HG03196 (cell line): ENCODE measurements around the gene KRTAP5-1.
A peak's percentile ranks its signal among the peaks of the same experiment; 100 is the strongest.
"Not testable (repeated sequence)": the region's sequence is repeated elsewhere in the genome, so short reads cannot be mapped to it uniquely, and the experiment has no call there.

Experiments
- ATAC-seq: cut with Tn5 transposase; IDR thresholded peaks from one replicate; pipeline ENCODE4 v1.9.1; 2021; ENCODE audit not compliant: unreplicated experiment

The KRTAP5-1 gene

GRCh38 chr11:1584661-1585370, at the start of gene KRTAP5-1:
Gene KRTAP5-1 (minus strand): TSS chr11:1585283. CDS start chr11:1585249, 34 bp downstream.
- not testable (repeated sequence) for ATAC-seq

GRCh38 chr11:1633864-1634263, 48.8 kb upstream of the KRTAP5-1 start:
- ATAC-seq: no peak

- ATAC-seq: no peak
Observed at GRCh38 chr11:1632053-1632714, 47.1 kb upstream of the KRTAP5-1 start.

- ATAC-seq: no peak
Observed at GRCh38 chr11:1631066-1631568, 46.0 kb upstream of the KRTAP5-1 start.

- no peak for ATAC-seq
Observed at GRCh38 chr11:1630271-1630670, 45.2 kb upstream of the KRTAP5-1 start.

- no peak for ATAC-seq
Observed at GRCh38 chr11:1629326-1630185, 44.5 kb upstream of the KRTAP5-1 start, which contains the start of gene KRTAP5-5. Gene KRTAP5-5 (plus strand): TSS chr11:1629775. CDS start chr11:1629841, 66 bp downstream.

- no peak for ATAC-seq
Observed at GRCh38 chr11:1628506-1629325, 43.6 kb upstream of the KRTAP5-1 start.

- no peak for ATAC-seq
Observed at GRCh38 chr11:1625541-1625940, 40.5 kb upstream of the KRTAP5-1 start.

GRCh38 chr11:1624621-1625020, 39.5 kb upstream of the KRTAP5-1 start:
- ATAC-seq: no peak

GRCh38 chr11:1623716-1624115, 38.6 kb upstream of the KRTAP5-1 start:
- ATAC-seq: no peak

GRCh38 chr11:1622086-1622485, 37.0 kb upstream of the KRTAP5-1 start, which contains the start of gene KRTAP5-4:
Gene KRTAP5-4 (minus strand): TSS chr11:1622138. CDS start chr11:1622093, 45 bp downstream.
- no peak for ATAC-seq

GRCh38 chr11:1619449-1619848, 34.4 kb upstream of the KRTAP5-1 start:
- ATAC-seq: no peak

- ATAC-seq: no peak
Observed at GRCh38 chr11:1618231-1618630, 33.1 kb upstream of the KRTAP5-1 start.

GRCh38 chr11:1608363-1608762, 23.3 kb upstream of the KRTAP5-1 start, which contains the start of gene KRTAP5-3:
Gene KRTAP5-3 (minus strand): TSS chr11:1608463. CDS start chr11:1608385, 78 bp downstream.
- no peak for ATAC-seq

- ATAC-seq: not testable (repeated sequence)
Observed at GRCh38 chr11:1607901-1608300, 22.8 kb upstream of the KRTAP5-1 start.

- not testable (repeated sequence) for ATAC-seq
Observed at GRCh38 chr11:1607156-1607845, 22.2 kb upstream of the KRTAP5-1 start.

GRCh38 chr11:1605923-1606322, 20.8 kb upstream of the KRTAP5-1 start:
- ATAC-seq: peak; percentile 91

GRCh38 chr11:1604711-1605110, 19.6 kb upstream of the KRTAP5-1 start:
- ATAC-seq: no peak

- ATAC-seq: no peak
Observed at GRCh38 chr11:1604181-1604580, 19.1 kb upstream of the KRTAP5-1 start.

GRCh38 chr11:1603629-1604028, 18.5 kb upstream of the KRTAP5-1 start:
- no peak for ATAC-seq
